ENCODE results near the gene FOSB.
"Not testable (repeated sequence)": the region's sequence is repeated elsewhere in the genome, so short reads cannot be mapped to it uniquely, and the experiment has no call there.

FOSB gene

GRCh38 chr19:45467456-45468158 is at the start of gene FOSB:
Gene FOSB (plus strand): TSS chr19:45467996. CDS start chr19:45468587, 591 bp downstream.
- DNase-seq: no peak

- no peak for DNase-seq
These were observed 49.0 kb upstream of the FOSB start for GRCh38 chr19:45418802-45419201.

- DNase-seq: no peak
These were observed 48.4 kb upstream of the FOSB start for GRCh38 chr19:45419396-45419795.

- no peak for DNase-seq
These were observed 47.9 kb upstream of the FOSB start for GRCh38 chr19:45419895-45420294.

GRCh38 chr19:45420356-45420755 is 47.4 kb upstream of the FOSB start:
- DNase-seq: no peak

DNA sequence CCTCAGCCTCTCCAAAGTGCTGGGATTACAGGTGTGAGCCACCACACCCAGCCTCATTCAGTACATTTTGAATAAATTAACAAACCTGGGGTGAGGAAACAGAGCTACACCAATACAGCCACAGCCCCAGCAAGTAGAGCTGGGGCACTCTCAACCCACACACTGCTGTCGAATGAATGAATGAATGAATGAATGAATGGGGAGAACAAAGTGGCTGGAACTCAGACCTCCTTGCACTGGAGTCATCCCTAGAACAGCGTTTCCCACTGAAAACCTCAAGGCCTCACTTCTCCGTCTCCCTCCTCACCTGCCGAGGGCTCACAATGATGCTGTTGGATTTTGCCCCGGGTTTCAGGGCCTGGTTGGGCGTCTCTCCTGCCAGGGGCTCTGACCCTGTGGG is 46.9 kb upstream of the FOSB start:
- DNase-seq: no peak

DNA sequence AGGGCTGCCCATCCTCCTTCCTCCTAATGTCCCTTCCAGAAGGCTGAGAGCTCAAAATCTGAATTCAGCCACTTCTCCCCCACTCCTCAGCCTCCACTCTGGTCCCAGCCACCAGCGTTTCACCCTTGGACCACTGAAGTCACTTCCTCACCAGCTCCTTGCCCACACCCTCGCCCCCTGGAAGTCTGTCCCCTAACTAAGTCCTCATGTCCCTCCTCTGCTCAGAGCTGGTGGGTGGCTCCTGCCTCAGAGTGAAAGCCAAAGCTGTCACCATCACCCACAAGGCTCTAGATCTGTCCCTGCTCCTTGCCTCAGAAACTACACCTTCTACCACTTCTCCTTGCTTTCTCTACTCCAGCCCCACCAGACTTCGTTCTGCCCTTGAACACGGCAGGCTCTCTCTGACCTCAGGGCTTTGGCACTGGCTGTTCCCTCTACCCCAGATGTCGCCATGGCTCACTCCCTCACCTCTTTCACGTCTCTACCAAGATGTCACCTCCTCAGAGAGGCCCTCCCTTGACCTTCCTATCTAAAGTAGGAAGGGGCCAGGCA is 45.8 kb upstream of the FOSB start:
- no peak for DNase-seq

DNA sequence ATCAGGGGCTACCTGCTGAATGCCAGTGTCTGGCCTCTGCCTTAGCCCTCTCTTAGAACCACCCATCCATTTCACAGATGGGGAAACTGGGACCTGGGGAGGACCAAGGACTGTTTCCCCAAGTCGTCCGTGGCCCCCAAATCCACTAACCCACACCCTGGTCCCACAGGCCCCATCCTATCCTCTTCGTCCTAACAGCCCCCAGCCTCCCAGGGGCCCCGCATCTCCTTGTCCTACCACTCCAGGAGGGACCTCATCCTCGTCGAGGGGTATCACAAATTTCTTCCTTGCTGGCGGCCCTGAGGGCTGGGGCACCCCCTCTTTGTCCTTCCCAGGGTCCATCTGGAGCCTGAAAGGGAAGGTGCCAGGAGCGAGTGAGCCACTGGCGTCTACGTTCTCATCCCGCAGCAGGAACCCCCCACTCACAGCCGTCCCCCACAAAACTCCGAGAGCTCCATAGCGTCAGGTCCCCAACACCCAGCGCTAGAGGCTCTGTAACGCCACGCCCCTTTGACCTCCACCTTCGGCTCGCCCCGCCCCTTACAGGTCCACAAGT is 44.7 kb upstream of the FOSB start:
- no peak for DNase-seq

DNA sequence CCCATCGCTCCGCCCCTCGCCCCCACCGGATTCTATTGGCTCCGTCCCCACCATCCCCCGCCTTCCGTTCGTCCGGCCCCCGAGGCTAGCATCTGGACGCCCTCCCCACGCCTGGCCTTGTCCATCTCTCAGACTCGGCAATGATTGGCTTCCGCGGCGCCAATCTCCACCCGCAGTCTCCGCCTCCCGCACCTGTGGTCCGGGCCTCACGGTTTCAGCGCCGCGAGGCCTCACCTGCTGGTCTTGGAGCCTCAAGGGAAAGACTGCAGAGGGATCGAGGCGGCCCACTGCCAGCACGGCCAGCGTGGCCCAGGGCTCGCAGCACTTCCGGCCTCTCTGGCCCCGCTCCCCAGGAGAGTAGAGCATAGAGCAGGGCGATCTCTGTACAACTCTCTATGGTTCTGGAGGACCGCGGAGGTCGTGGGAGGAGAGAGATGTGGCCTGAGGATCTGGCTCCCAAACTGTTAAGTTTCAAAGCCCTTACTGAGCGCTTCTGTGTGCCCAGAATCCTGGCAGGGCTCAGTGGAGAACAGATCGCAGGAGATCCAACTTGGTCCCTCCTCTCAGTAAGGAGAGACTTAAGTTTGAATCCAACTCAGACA is 44.1 kb upstream of the FOSB start, which contains the start of gene ERCC1:
TSS of gene ERCC1 (minus strand) at position 329 of the 602 bp plus-strand sequence. CDS start 543 bp downstream, outside the sequence.
- no peak for DNase-seq

DNA sequence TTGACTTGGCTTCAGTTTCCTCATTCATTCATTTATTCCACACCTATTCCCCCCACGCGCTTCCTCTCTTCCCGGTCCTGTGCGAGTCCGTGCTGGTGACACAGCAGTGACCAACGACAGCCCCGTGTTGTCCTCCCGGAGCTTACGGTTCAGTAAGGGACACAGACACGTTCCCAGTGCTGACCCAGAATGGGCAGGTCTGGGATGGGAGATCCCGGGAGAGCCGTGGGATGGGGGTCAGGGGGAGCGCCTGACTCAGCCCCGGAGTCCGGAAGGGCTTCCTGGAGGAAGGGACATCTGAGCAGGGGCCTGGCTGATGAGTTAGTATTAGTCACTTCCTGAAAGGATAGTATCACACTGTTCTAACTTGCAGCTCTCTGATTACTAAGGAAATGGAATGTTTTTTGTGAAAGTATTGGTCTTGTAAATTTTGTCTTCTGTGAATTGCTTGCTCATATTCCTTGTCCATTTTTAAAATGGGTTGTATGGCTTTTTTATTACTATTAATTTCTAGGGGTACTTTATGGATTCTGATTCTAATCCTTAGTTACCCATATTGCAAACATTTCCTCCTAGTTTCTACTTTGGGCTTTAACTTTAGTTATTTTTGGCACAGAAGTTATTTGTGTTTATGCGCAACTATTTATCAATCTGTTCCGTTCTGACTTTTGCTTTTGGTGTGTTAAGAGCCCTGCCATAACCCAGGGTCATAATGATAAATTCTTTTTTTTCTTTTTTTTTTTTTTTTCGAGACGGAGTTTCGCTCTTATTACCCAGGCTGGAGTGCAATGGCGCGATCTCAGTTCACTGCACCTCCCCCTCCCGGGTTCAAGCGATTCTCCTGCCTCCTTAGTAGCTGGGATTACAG is 43.4 kb upstream of the FOSB start:
- DNase-seq: no peak

DNA sequence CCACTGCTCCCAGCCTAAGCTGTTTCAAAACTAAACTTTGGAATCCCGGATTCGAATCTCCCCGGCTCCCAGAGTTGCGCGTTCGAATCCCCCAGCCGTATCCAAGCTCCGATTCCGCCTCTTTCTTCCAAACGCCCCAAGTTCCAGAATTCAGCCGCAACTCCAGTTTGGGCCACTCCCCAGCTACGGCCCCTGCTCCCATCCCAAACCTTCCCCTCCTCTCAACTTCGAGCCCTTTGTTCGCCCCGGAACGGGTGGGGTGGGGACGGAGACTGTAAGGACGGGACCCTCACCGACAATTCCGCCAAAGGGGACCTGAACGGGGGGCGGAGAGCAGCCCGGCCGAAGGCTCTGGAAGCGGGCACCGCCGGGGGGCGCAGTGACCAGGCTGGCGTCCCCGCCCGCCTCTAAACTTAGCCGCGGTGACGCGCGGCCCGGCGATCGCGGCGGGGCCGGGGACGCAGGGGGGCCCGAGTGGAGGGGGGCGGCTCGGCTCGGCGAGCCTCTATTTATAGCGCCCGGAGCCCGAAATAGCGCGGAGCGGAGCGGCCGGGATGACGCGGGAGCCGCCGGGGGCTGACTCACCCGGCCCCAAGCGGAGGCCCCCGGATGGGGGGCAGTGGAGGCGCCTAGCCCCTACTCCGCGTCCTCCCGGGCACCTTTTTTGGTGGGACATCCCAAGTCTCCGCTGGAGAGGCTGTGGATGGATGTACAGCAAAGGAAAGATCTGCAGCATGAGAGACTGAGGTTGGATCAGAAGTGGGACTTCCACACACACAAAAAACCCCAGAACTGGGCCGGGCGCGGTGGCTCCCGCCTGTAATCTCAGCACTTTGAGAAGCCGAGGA is 39.2 kb upstream of the FOSB start:
- DNase-seq: no peak

- DNase-seq: not testable (repeated sequence)
These were observed 37.9 kb upstream of the FOSB start for GRCh38 chr19:45429896-45430295.

GRCh38 chr19:45431008-45431407 is 36.8 kb upstream of the FOSB start:
- DNase-seq: not testable (repeated sequence)

DNA sequence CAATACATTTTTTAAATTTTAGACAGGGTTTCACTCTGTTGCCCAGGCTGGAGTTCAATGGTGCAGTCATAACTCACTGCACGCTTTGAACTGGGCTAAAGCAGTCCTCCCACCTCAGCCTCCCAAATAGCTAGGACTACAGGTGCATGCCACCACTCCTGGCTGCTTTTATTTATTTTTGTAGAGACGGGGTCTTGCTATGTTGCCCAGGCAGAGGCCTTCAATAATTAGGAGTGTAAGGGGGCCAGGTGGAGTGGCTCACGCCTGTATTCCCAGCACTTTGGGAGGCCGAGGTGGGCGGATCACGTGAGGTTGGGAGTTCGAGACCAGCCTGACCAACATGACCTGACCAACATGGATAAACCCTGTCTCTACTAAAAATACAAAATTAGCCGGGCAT is 35.3 kb upstream of the FOSB start:
- DNase-seq: not testable (repeated sequence)

DNA sequence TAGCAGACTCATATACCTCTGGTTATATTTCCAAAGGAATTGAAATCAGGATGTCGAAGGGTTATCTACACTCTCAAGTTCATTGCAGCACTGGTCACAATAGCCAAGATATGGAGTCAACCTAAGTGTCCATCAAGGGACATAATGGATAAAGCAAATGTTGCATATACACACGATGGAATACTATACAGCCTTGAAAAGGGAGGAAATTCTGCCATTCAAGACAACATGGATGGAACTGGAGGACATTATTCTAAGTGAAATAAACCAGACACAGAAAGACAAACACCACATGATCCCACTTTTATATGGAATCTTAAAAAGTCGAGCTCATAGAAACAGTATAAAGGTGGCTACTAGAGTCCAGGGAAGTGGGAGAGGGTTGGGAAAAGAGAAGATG is 30.5 kb upstream of the FOSB start:
- no peak for DNase-seq

DNA sequence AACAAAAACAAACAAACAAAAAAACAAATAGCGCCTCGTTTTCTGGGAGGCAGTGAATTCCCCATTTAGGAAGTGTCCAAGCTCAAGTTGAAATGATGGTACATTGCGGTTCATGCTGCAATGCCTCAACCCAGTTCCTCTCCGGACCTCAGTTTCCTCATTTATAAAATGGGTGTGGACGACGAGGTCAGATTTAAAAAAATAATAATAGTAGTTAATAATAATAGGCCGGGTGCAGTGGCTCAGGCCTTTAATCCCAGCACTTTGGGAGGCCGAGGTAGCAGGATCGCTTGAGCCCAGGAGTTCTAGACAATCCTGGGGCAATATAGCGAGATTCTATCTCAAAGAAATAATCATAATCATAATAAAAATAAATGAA is 28.6 kb upstream of the FOSB start:
- DNase-seq: no peak

DNA sequence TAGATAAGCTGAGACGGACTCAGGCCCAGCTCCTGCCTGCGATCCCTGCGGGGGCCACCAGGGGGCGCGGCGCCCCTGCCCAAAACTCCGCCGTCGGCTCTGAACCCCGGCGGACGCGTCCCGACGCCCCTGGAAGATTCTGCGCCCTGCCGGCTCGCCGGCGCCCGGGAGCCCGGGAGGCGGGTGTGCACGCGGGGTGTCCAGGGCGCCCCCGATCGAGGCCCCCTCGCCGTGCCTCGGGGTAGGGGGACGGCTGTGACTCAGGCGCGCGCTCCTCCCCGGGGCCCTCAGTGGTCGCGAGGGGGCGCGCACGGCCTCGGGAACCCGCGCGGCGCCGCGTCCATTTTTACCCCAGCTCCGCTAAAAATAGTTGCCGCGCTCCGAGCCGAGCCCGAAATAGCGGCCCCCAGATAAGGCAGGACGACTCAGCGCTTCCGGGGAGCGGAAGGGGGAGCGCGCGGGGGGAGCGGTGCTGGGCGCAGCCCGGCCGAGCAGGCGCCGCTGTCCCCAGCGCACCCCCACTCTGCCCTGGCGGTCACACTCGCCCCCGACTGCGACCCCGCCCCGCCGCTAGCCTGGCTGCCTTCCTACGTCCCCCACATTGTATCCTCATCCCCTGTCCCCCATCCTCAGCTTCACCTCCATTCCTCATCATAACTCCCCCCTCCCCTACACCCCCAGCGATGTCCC is 28.1 kb upstream of the FOSB start:
- no peak for DNase-seq

GRCh38 chr19:45440259-45440638 is 27.5 kb upstream of the FOSB start:
- DNase-seq: no peak

DNA sequence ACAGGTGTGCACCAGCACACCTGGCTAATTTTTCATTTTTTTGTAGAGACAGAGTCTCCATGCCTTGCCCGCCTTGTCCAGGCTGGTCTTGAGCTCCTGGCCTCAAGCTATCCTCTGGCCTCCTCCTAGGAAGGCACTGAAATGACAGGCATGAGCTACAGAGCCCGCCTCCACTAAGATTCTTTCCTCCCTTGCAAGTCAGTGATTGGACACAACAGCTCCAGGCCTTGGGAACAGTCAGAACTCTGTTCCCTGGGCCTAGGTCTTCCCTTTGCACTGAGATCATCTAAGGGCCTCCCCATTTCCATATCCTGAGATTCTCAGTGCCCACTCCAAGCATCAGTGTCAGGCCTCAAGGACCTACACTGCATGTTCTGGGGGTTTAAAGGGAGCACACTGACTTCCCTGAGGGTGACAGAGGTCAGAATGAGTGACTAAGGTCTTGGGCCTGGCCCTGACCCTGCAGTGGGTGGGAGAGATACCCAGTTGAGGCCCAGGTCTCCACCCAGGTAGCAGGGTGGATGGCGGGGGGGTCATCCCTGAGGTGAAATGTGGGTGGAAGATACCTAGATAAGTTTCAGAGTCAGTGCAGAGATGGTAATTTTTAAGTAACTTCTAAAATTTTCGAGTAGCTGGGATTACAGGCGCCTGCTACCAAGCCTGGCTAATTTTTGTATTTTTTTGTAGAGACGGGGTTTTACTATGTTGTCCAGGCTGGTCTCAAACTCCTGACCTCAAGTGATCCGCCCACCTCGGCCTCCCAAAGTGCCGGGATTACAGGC is 26.7 kb upstream of the FOSB start:
- DNase-seq: no peak

DNA sequence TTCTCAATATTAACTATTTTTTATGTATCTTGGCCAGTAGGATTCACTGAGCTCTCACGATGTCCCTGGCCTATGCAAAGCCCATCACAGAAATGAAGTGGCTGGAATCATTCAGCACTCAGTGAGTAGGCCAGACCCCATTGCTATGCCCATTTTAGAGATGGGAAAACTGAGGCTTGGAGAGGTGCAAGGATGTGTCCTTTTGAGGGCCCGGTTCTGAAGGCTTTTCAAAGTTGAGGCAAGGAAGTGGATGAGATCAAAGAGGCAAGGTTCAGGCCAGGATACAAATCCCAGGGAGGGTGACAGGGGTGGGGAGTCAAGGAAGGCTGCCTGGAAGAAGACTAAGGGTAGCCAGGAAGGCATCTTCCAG is 25.4 kb upstream of the FOSB start:
- no peak for DNase-seq
